Activated CD8-positive, alpha-beta memory T cell treated with anti-CD3 and anti-CD28 coated beads for 36 hours (primary cell): ENCODE results near the gene RPS19. TPM values are rescaled to one million over a fixed set of nuclear protein-coding genes. Genes with fewer than 3 reads are reported as not detected.

Source experiments
- CTCF ChIA-PET: fragments of 350-600 bp; sonication (Branson Sonifier 250); formaldehyde crosslinking; loops from one replicate; lab custom pipeline; 2021; ENCODE audit warnings: antibody characterized with exemption; lab: Charles Lee
- POLR2A ChIA-PET: fragments of 350-600 bp; sonication (Branson Sonifier 250); formaldehyde crosslinking; loops from one replicate; lab custom pipeline; 2021; ENCODE audit warnings: antibody characterized with exemption; lab: Charles Lee
- total RNA-seq, 2 experiments: library from RNA; stranded (reverse); gene quantifications; one replicate each; pipeline ENCODE4 v1.2.3, GENCODE V29; 2021

Gene RPS19
- 1,000 to 10,000 TPM; 2,995 to 3,062 TPM for total RNA-seq

DNA sequence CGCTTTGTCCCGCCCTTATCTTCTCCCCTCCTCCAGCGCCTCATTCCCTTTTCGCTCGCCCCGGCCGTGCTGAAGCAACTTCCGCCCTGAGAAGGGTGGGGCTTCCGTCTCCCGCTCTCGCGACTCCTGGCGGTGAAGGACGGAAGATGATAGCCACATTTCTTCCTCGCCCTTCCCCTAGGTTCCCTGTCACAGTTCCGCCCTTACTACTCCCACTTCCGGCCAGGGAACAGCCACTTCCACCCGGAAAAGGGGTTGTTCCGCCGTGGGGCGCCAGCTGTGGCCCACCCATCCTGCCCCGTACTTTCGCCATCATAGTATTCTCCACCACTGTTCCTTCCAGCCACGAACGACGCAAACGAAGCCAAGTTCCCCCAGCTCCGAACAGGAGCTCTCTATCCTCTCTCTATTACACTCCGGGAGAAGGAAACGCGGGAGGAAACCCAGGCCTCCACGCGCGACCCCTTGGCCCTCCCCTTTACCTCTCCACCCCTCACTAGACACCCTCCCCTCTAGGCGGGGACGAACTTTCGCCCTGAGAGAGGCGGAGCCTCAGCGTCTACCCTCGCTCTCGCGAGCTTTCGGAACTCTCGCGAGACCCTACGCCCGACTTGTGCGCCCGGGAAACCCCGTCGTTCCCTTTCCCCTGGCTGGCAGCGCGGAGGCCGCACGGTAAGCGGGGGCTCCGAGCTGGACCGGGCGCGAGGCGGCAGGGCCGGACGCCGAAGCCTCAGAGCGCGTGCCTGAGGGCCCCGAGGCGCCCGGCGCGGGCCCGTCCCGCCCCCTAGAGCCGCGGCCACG lies at the start of gene RPS19:
Gene RPS19, plus strand, starts transcription at position 638 of the 801 bp plus-strand sequence. CDS start 520 bp downstream, outside the sequence.
- CTCF ChIA-PET = interaction anchor here (0.8 to 2.8 kb wide), 19 partner anchors 9 to 175 kb away, joined by 3 to 36 read pairs (median 5); partner anchors contain the start of gene RABAC1

GRCh38 chr19:41810301-41810700 lies 49.8 kb upstream of the RPS19 start:
- CTCF ChIA-PET = interaction anchor here (1.2 to 2.0 kb wide), 2 partner anchors 17 to 57 kb away, joined by 3 to 8 read pairs; no protein-coding TSS in a partner anchor
- POLR2A ChIA-PET = no interaction called here

More for the DNA sequence above, at the start of gene RPS19:
- POLR2A ChIA-PET = interaction anchor here (0.8 to 2.8 kb wide), 7 partner anchors 11 to 100 kb away, joined by 4 to 62 read pairs (median 10); partner anchors contain the start of gene RABAC1

GRCh38 chr19:41811036-41811435 lies 49.0 kb upstream of the RPS19 start:
- CTCF ChIA-PET = interaction anchor here (1.1 to 2.0 kb wide), 3 partner anchors 10 to 58 kb away, joined by 3 to 8 read pairs (median 3); no protein-coding TSS in a partner anchor
- POLR2A ChIA-PET = no interaction called here

GRCh38 chr19:41811981-41812380 lies 48.1 kb upstream of the RPS19 start:
- ChIA-PET CTCF (no interaction called here), POLR2A (no interaction called here)

GRCh38 chr19:41813911-41814310 lies 46.1 kb upstream of the RPS19 start:
- CTCF ChIA-PET = interaction anchor here (1.5 kb wide), 1 partner anchor 12 kb away, joined by 3 read pairs; no protein-coding TSS in a partner anchor
- POLR2A ChIA-PET = no interaction called here

- ChIA-PET POLR2A (no interaction called here), CTCF (interaction anchor here (1.5 kb wide), 1 partner anchor 13 kb away, joined by 3 read pairs; no protein-coding TSS in a partner anchor)
These were observed 44.8 kb upstream of the RPS19 start for GRCh38 chr19:41815301-41815700.

GRCh38 chr19:41816761-41817160 lies 43.3 kb upstream of the RPS19 start:
- ChIA-PET POLR2A (interaction anchor here (0.7 kb wide), 1 partner anchor 35 kb away, joined by 3 read pairs; no protein-coding TSS in a partner anchor), CTCF (no interaction called here)

DNA sequence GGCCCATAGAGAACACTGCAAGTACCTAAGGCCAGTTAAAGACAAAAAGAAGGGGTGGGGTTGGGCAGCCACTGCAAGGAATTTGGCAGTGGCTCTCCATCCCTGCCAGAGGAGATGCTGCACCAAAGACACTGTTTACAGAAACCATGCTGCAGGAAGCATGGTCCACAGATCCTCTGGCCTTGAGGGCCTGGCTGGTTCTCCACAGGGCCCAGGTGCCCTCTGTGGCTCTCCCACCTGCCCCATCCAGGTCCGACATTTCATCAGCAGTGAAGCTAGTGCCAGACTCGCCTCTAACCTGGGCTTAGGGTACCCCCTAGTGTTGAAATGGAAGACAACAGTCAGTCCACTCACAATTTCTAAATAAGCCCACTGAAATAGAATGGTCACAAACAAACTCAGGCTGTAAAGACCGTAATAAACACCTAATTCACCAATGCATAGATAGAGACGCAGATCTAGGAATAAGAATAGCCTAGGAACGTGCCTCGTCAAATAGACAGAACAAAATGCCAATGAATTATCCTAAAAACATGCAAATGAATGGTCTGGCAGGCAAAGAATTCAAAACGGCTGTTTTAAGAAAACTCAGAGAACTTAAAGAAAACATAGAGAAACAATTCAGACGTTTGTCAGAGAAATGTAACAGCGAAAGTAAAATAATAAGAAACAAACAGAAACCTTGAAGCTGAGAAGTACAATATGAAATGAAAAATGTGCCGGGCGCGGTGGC lies 38.9 kb upstream of the RPS19 start:
- ChIA-PET CTCF (interaction anchor here (0.7 to 4.9 kb wide), 7 partner anchors 10 to 81 kb away, joined by 3 to 60 read pairs (median 3); partner anchors contain the start of gene CEACAM3), POLR2A (no interaction called here)

DNA sequence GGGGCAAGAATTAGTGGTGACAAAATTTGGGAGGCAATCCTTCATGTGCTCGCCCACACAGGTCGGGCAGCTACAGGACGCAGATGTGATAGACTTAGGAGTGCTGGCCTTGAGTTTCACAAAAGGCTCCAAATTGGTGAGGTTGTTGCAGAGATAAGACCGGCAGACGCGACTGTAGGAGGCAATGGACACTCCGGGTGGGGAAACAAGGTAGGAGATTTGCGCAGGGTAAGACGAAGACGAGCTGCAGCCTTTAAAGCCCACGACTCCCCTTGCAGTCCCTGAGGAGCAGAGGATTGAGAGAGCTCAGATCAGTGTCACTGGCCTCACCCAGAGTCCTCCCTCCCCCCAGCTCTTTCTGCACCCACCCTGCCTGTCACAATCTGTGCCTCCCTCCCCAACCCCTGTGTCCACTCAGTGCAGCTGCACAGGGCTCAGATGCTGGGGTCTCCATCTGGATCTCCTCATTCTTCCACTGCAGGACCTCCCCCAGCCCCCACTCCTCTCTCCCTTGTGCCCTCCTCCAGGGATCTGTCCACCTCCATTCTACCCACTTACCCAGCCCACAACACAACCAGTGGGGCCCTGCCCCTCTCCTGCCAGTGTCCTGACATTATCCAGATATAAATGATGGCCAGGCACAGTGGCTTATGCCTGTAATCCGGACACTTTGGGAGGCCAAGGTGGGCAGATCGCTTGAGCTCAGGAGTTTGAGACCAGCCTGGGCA lies 21.9 kb upstream of the RPS19 start:
- ChIA-PET CTCF (interaction anchor here (0.6 to 1.3 kb wide), 2 partner anchors 45 to 212 kb away, joined by 3 to 4 read pairs; no protein-coding TSS in a partner anchor), POLR2A (no interaction called here)

DNA sequence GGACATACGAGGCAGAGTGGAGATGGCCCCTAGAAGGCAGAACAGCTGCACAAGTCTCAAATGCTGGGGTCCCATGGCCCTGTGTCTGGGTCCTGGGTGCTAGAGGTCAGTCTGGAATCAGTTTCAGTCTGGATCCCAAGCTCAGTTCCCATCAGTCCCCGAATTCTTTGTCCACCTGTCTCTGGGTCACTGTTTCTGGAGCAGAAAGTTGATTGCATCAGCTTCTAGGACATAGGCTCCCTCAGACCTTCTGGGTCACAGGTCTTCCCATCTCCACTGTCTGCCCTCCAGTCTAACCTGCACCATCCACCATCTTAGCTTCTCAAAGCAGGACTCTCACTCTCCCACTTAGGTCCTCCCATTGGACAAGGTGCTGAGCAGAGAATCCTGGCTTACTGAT lies 20.8 kb upstream of the RPS19 start:
- ChIA-PET CTCF (no interaction called here), POLR2A (no interaction called here)

GRCh38 chr19:41843371-41843770 lies 16.7 kb upstream of the RPS19 start:
- CTCF ChIA-PET = interaction anchor here (0.6 kb wide), 1 partner anchor 9 kb away, joined by 3 read pairs; no protein-coding TSS in a partner anchor
- POLR2A ChIA-PET = no interaction called here

DNA sequence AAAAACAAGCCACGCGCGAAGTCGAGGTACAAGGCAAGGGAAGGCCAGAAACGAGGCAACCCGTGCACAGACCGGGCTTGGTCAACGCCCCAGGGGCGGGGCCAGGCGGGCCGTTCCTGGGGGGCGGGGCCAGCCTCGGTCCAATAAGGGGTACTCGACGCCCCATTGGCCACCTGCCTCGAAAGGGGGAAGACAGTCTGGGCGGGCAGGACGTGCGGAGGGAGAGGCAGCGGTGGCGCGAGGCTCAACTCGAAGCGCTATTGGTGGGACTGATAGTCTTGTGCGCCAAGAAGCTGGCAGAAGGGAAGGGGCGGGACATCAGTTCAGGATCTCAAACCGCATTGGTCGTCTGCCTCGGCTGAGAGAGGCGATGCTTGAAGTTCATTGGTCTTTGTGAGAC lies 15.5 kb upstream of the RPS19 start, which contains the start of gene LYPD4:
Gene LYPD4, minus strand, starts transcription at position 83 of the 400 bp plus-strand sequence. CDS start 5,398 bp downstream, outside the sequence.
- CTCF ChIA-PET = no interaction called here
- POLR2A ChIA-PET = no interaction called here

GRCh38 chr19:41845001-41845050 lies 15.2 kb upstream of the RPS19 start, which contains the start of gene DMRTC2:
DMRTC2 (plus strand) TSS chr19:41845042; CDS start chr19:41847429, 2,387 bp downstream.
- CTCF ChIA-PET = no interaction called here
- POLR2A ChIA-PET = no interaction called here

DNA sequence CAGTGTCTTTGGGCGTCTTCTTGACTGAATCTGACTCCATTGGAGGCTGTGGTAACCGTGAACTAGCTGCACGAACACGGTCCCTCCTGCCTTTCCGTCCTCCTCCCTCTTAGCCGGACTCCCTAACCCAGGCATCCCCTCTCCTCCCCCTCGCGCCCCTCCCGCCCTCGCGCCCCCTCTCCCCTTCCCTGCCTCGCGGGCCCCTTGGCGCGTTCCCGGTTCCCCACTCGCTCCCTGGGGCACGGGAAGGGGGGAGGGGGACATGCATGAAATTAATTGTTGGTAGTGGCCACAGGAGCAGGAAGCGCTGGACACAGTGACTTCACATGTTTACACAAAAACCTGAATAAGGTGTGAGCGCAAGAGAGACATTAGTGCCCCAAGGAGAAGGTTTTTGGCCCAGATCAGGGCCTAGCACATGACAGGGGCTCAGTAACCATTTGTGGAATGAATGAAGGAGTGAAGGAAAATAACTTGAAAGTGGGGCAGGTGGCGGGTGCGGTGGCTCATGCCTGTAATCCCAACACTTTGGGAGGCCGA lies 14.9 kb upstream of the RPS19 start:
- POLR2A ChIA-PET = no interaction called here
- CTCF ChIA-PET = no interaction called here

GRCh38 chr19:41847351-41848105 lies 12.5 kb upstream of the RPS19 start:
- ChIA-PET CTCF (interaction anchor here (0.6 kb wide), 1 partner anchor 20 kb away, joined by 3 read pairs; no protein-coding TSS in a partner anchor), POLR2A (no interaction called here)

DNA sequence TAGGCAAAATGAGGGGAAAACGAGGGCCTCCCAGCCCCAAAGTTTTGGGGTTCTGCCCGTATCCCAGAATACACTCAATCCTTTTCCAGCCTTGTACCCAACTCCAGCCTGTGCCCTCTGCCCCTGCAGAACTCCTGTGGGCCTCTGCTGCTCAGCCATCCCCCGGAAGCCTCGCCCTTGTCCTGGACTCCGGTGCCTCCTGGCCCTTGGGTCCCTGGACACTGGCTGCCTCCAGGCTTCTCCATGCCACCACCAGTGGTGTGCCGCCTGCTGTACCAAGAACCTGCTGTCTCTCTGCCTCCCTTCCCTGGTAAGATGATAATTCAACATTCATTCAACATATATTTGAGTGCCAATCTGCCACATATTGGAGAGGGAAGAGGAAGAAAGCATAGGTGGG lies 11.4 kb upstream of the RPS19 start:
- CTCF ChIA-PET = no interaction called here
- POLR2A ChIA-PET = no interaction called here

DNA sequence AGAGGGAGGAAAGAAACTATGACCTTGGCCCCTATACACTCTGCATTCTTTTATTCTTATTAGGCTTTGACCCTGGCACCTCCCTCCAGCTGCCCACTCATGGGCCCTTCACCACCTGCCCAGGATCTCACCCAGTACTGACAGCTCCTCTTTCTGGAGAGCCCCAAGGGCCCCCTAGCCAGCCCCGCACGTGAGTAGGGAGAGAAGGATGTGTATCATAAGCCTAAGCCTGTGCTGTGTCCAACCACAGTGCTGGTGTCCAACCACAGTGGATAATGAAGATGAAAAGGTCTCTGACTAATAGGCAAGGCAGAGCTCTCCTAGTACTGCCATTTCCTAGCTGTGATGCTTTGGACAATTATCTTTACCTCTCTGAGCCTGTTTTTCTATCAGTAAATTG lies 11.0 kb upstream of the RPS19 start:
- CTCF ChIA-PET = interaction anchor here (0.9 to 1.5 kb wide), 2 partner anchors 158 to 1801 kb away, joined by 3 to 4 read pairs; no protein-coding TSS in a partner anchor
- POLR2A ChIA-PET = no interaction called here

DNA sequence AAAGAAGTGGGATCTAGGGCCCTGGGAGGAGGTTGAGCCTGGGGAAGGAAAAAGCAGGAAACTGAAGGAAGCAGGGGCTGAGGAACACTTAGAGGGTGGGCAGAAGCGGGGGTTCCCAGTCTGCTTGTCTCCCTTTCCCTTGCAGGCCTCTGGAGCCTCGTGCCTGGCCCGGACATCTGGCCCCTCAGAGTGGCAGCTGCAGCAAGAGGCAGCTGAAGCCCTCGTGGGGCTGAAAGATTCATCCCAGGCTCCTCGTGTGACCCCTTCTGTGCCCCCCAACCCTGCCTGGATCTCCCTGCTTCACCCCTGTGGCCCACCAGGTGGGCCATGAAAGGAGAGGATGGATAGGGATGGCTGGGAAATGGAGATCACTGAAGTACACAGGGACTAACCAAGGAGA lies 9.7 kb upstream of the RPS19 start:
- ChIA-PET POLR2A (no interaction called here), CTCF (interaction anchor here (1.5 to 1.7 kb wide), 2 partner anchors 10 to 159 kb away, joined by 4 read pairs; partner anchors contain the start of gene RPS19)
